ENCODE results near the gene PLAGL1. TPM values are rescaled to one million over a fixed set of nuclear protein-coding genes. Genes with fewer than 3 reads are reported as not detected.
"Not testable (repeated sequence)": the region's sequence is repeated elsewhere in the genome, so short reads cannot be mapped to it uniquely, and the experiment has no call there.

PLAGL1 gene
- total RNA-seq, 4 donors from 2014 or later: 23.2 to 30.0 (median 29.6) TPM

- no peak overlapping the region for H3K4me3 ChIP-seq
- no peaks in the 10 kb centered on the region for H3K9me3 ChIP-seq
- no peaks in the 10 kb centered on the region for H3K36me3 ChIP-seq
- H3K27me3 ChIP-seq: no peaks in the 10 kb centered on the region
- H3K27ac ChIP-seq: no peak overlapping the region
- no peaks in the 10 kb centered on the region for H3K4me1 ChIP-seq
- TF ChIP-seq CTCF (IDR thresholded peaks at IDR 0.05) (no peak), POLR2A (IDR thresholded peaks at IDR 0.05) (no peak), EP300 (IDR thresholded peaks at IDR 0.05) (no peak)
- 83 to 84% methylated on average over 5 of the region's 5 CpGs for WGBS, 2 donors
- DNase-seq (ENCODE audit: low spot score in 2 of 2): no peak
Observed at GRCh38 chr6:144017166-144018094, 9.4 kb upstream of the PLAGL1 start.

GRCh38 chr6:144013486-144013909 lies 5.4 kb upstream of the PLAGL1 start:
- H3K36me3 ChIP-seq: no peaks in the 10 kb centered on the region
- H3K27ac ChIP-seq: no peak overlapping the region
- H3K4me3 ChIP-seq: no peak overlapping the region
- no peaks in the 10 kb centered on the region for H3K27me3 ChIP-seq
- DNase-seq (ENCODE audit: low spot score in 2 of 2): peak in 1 of 2 donors; percentile 66
- peaks cover 0 to 5% (median 0%) of the 10 kb centered on the region in 4 donors for H3K9me3 ChIP-seq
- 15 to 16% methylated on average over 8 of the region's 8 CpGs for WGBS, 2 donors
- TF ChIP-seq EP300 (IDR thresholded peaks at IDR 0.05) (no peak), CTCF (IDR thresholded peaks at IDR 0.05) (peak; percentile 74 to 87 (median 83))
- no peaks in the 10 kb centered on the region for H3K4me1 ChIP-seq

- H3K27ac ChIP-seq: no peak overlapping the region
- no peaks in the 10 kb centered on the region for H3K27me3 ChIP-seq
- no peaks in the 10 kb centered on the region for H3K4me1 ChIP-seq
- no peak for DNase-seq (ENCODE audit: low spot score in 2 of 2)
- H3K36me3 ChIP-seq: no peaks in the 10 kb centered on the region
- H3K4me3 ChIP-seq: no peak overlapping the region
- 66 to 71% methylated on average over 1 of the region's 1 CpG for WGBS, 2 donors
- H3K9me3 ChIP-seq: peaks cover 0 to 5% (median 0%) of the 10 kb centered on the region in 4 donors
- TF ChIP-seq CTCF (IDR thresholded peaks at IDR 0.05) (no peak), POLR2A (IDR thresholded peaks at IDR 0.05) (no peak), EP300 (IDR thresholded peaks at IDR 0.05) (no peak)
Observed at GRCh38 chr6:144012534-144012933, 4.5 kb upstream of the PLAGL1 start.

- H3K9me3 ChIP-seq; H3K4me3 ChIP-seq; H3K27ac ChIP-seq; H3K36me3 ChIP-seq; DNase-seq (ENCODE audit: low spot score in 2 of 2); H3K27me3 ChIP-seq; H3K4me1 ChIP-seq: not testable (repeated sequence)
- WGBS, 2 donors: 94 to 95% methylated on average over 2 of the region's 2 CpGs
Observed at GRCh38 chr6:144009628-144010027, 1.6 kb upstream of the PLAGL1 start.

- Histone ChIP-seq H3K27me3 (no peaks in the 10 kb centered on the region), H3K9me3 (peaks cover 0 to 5% (median 0%) of the 10 kb centered on the region in 4 donors), H3K4me3 (peak overlapping the region in 2 of 4 donors; percentile 49 to 66), H3K27ac (peak overlapping the region in 1 of 4 donors; percentile 54), H3K4me1 (peaks cover 0 to 9% (median 0%) of the 10 kb centered on the region in 4 donors), H3K36me3 (no peaks in the 10 kb centered on the region)
- 78 to 83% methylated on average over 9 of the region's 9 CpGs for WGBS, 2 donors
- TF ChIP-seq CTCF (IDR thresholded peaks at IDR 0.05) (no peak), POLR2A (IDR thresholded peaks at IDR 0.05) (no peak), EP300 (IDR thresholded peaks at IDR 0.05) (no peak)
- DNase-seq (ENCODE audit: low spot score in 2 of 2): no peak
Observed at GRCh38 chr6:144008846-144009245, 787 bp upstream of the PLAGL1 start.

Measured in tibial nerve (tissue), 4 donors.